PC-9 (cell line): ENCODE measurements around the gene SLK.

Source experiments
- CTCF ChIP-seq: fragments of 200-600 bp; sonication (generic); conservative IDR thresholded peaks from 2 replicates; pipeline ENCODE4 v1.6.1; 2017; ENCODE audit warnings: mixed run types, antibody characterized with exemption, mild to moderate bottlenecking, moderate library complexity
- EZH2 ChIP-seq: fragments of 200-600 bp; sonication (generic); IDR thresholded peaks from 2 replicates; pipeline ENCODE4 v1.8.0; 2017; ENCODE audit warnings: antibody characterized with exemption, low read depth

- TF ChIP-seq EZH2 (no peak), CTCF (no peak)
These were observed 45.0 kb downstream of the SLK start for GRCh38 chr10:104011904-104012303.
